HG02943 (cell line): ENCODE measurements around the gene ZNF837.
A peak's percentile ranks its signal among the peaks of the same experiment; 100 is the strongest.
"Not testable (repeated sequence)": the region's sequence is repeated elsewhere in the genome, so short reads cannot be mapped to it uniquely, and the experiment has no call there.

Experiments
- ATAC-seq: cut with Tn5 transposase; IDR thresholded peaks from one replicate; pipeline ENCODE4 v1.9.1; 2021; ENCODE audit warnings: mild to moderate bottlenecking, low read depth, moderate library complexity; ENCODE audit not compliant: unreplicated experiment

The ZNF837 gene

GRCh38 chr19:58396691-58397532 is 16.1 kb upstream of the ZNF837 start:
- no peak for ATAC-seq

- ATAC-seq, result no peak
These were observed 15.3 kb upstream of the ZNF837 start for GRCh38 chr19:58395979-58396627.

- no peak for ATAC-seq
These were observed 14.6 kb upstream of the ZNF837 start, which contains the start of gene RNF225 for GRCh38 chr19:58395220-58395978. TSS of gene RNF225 (plus strand) at chr19:58395656. CDS start at chr19:58396090, 434 bp downstream.

- ATAC-seq, result no peak
These were observed 14.0 kb upstream of the ZNF837 start for GRCh38 chr19:58394821-58395219.

- ATAC-seq, result no peak
These were observed 12.8 kb upstream of the ZNF837 start for GRCh38 chr19:58393725-58394033.

GRCh38 chr19:58392945-58393724 is 12.3 kb upstream of the ZNF837 start:
- ATAC-seq, result no peak

- no peak for ATAC-seq
These were observed 7.3 kb upstream of the ZNF837 start for GRCh38 chr19:58388175-58388526.

GRCh38 chr19:58387338-58388174 is 6.7 kb upstream of the ZNF837 start:
- peak; percentile 11 for ATAC-seq

- peak; percentile 85 for ATAC-seq
These were observed 5.9 kb upstream of the ZNF837 start, which contains the start of gene RPS5 for GRCh38 chr19:58386576-58387337. TSS of gene RPS5 (plus strand) at chr19:58387269. CDS start at chr19:58388138, 869 bp downstream.

- peak; percentile 6 for ATAC-seq
These were observed 5.2 kb upstream of the ZNF837 start for GRCh38 chr19:58385891-58386575.

GRCh38 chr19:58385313-58385890 is 4.6 kb upstream of the ZNF837 start:
- no peak for ATAC-seq

GRCh38 chr19:58382997-58383603 is 2.3 kb upstream of the ZNF837 start:
- no peak for ATAC-seq

- no peak for ATAC-seq
These were observed 806 bp upstream of the ZNF837 start for GRCh38 chr19:58381460-58382212.

- no peak for ATAC-seq
These were observed 681 bp downstream of the ZNF837 start for GRCh38 chr19:58380037-58380661.

- ATAC-seq, result no peak
These were observed 1.6 kb downstream of the ZNF837 start for GRCh38 chr19:58379246-58379645.

GRCh38 chr19:58376724-58377123 is 4.1 kb downstream of the ZNF837 start:
- not testable (repeated sequence) for ATAC-seq
